ENCODE data around the gene TSC22D1. TPM values are rescaled to one million over a fixed set of nuclear protein-coding genes. Genes with fewer than 3 reads are reported as not detected.
"Not testable (repeated sequence)": the region's sequence is repeated elsewhere in the genome, so short reads cannot be mapped to it uniquely, and the experiment has no call there.

Gene TSC22D1
- total RNA-seq, 4 donors from 2014 or later: 70.1 to 194 (median 152) TPM

DNA sequence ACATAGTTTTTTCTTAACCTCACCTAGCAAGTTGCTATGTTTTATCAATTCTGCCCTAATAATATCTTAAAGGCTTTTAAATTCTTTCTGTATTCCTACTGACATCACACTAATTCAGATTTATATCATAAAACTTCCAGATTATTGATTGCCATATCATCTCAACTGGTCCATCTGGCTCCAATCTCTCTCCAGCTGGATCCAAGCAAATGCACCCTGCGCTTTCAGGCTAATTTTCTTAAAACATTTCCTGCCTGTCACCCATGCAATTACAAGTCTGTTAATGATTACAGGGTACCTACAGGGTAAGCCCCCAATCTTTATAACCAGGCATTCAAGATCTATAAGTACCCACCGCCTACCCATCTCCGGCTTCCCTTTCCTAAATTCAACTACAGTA, 107.3 kb downstream of the TSC22D1 start:
- TF ChIP-seq, protein P1, sequence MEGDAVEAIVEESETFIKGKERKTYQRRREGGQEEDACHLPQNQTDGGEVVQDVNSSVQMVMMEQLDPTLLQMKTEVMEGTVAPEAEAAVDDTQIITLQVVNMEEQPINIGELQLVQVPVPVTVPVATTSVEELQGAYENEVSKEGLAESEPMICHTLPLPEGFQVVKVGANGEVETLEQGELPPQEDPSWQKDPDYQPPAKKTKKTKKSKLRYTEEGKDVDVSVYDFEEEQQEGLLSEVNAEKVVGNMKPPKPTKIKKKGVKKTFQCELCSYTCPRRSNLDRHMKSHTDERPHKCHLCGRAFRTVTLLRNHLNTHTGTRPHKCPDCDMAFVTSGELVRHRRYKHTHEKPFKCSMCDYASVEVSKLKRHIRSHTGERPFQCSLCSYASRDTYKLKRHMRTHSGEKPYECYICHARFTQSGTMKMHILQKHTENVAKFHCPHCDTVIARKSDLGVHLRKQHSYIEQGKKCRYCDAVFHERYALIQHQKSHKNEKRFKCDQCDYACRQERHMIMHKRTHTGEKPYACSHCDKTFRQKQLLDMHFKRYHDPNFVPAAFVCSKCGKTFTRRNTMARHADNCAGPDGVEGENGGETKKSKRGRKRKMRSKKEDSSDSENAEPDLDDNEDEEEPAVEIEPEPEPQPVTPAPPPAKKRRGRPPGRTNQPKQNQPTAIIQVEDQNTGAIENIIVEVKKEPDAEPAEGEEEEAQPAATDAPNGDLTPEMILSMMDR (IDR thresholded peaks at IDR 0.05): no peak
- no peak for TF ChIP-seq POLR2A (IDR thresholded peaks at IDR 0.05)
- H3K4me1 ChIP-seq: no peaks in the 10 kb centered on the region
- no peak for DNase-seq
- H3K36me3 ChIP-seq: no peaks in the 10 kb centered on the region
- H3K4me3 ChIP-seq: no peak overlapping the region
- no peaks in the 10 kb centered on the region for H3K27me3 ChIP-seq
- no peak overlapping the region for H3K27ac ChIP-seq
- H3K9me3 ChIP-seq: no peaks in the 10 kb centered on the region

DNA sequence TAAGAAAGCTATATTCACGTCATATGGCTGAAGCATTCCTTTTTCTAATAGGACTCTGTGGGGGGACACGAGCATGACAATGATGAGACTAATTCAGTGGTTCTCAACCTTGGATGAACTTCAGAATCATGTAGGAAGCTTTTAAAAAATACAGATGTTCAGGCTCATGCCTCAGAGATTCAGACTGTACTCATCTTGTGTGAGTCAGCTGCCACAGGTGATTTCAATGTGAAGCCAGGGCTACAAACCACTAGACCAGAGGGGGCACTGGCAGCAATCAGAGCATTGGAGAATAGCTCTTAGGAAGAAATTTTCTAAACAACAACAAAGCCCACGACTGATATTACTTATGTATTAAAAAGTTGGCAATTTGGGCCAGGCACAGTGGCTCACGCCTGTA, 110.8 kb downstream of the TSC22D1 start:
- H3K4me3 ChIP-seq: no peak overlapping the region
- no peaks in the 10 kb centered on the region for H3K36me3 ChIP-seq
- no peaks in the 10 kb centered on the region for H3K9me3 ChIP-seq
- H3K27ac ChIP-seq: no peak overlapping the region
- TF ChIP-seq POLR2A (IDR thresholded peaks at IDR 0.05): no peak
- TF ChIP-seq, protein P1 (IDR thresholded peaks at IDR 0.05): no peak
- DNase-seq: no peak
- H3K27me3 ChIP-seq: no peaks in the 10 kb centered on the region
- H3K4me1 ChIP-seq: no peaks in the 10 kb centered on the region

DNA sequence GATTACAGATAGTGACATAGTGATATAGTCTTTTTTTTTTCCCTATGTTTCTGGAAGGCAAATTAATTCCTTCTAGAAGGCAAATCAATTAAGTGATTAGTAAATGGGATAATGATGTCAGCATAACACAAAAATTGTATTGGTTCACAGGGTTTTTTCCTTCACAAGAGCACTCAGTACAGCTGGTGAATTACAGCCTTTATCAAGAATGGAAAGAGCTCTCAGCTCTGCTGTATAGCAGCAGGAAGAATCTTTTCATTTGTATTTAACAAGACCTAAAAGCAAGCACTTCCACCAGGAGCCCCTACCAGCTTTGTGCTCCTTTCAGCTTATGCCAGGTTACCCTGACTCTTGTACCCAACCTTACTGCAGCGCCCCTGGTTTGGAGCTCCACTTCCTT, 111.7 kb downstream of the TSC22D1 start:
- no peaks in the 10 kb centered on the region for H3K9me3 ChIP-seq
- H3K4me3 ChIP-seq: no peak overlapping the region
- H3K27ac ChIP-seq: no peak overlapping the region
- no peak for DNase-seq
- no peaks in the 10 kb centered on the region for H3K36me3 ChIP-seq
- no peaks in the 10 kb centered on the region for H3K4me1 ChIP-seq
- no peak for TF ChIP-seq POLR2A (IDR thresholded peaks at IDR 0.05)
- TF ChIP-seq, protein P1 (IDR thresholded peaks at IDR 0.05): no peak
- no peaks in the 10 kb centered on the region for H3K27me3 ChIP-seq

DNA sequence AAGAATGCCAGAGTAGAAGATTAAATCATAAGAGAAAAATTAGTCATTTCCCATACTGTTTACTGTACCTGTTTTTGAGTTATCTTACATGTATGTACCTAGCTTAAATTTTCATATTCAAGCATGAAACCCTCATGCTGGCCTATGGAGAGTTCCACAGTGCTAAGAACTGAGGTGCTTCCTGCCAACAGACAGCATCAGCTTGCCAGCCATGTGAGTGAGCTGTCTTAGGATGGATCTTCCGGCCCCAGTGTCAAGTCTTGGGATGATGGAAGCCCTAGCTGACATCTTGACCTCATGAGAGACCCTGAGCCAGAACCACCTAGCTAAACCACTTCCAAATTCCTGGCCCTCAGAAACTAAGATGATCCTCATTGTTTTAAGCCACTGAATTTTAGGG, 112.4 kb downstream of the TSC22D1 start:
- Histone ChIP-seq H3K27me3 (no peaks in the 10 kb centered on the region), H3K4me1 (no peaks in the 10 kb centered on the region), H3K27ac (no peak overlapping the region), H3K36me3 (no peaks in the 10 kb centered on the region), H3K9me3 (no peaks in the 10 kb centered on the region), H3K4me3 (no peak overlapping the region)
- DNase-seq: no peak
- TF ChIP-seq, protein P1 (IDR thresholded peaks at IDR 0.05): no peak
- TF ChIP-seq POLR2A (IDR thresholded peaks at IDR 0.05): no peak

DNA sequence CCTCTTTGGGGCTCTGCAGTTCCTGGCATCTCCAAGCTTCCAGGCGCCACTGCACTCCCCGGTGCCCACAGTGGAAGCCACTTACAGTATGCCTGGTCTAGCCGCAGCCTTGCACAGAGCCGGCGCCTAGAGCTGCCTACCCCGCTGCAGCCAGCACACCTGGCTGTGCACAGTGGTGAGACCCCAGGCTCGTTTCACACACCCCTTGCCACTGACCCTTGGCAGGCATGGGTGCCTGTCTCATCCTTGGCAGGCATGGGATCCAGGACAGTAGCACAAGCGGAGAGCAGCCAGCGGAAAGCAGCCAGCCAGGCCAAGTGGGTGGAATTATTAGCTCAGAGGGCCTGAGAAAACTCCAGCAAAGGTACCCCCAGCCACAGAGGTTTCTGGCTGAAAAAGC, 116.5 kb downstream of the TSC22D1 start:
- Histone ChIP-seq H3K9me3 (no peaks in the 10 kb centered on the region), H3K27me3 (no peaks in the 10 kb centered on the region), H3K27ac (no peak overlapping the region), H3K4me3 (no peak overlapping the region), H3K4me1 (no peaks in the 10 kb centered on the region), H3K36me3 (no peaks in the 10 kb centered on the region)
- no peak for DNase-seq
- TF ChIP-seq, protein P1 (IDR thresholded peaks at IDR 0.05): no peak
- TF ChIP-seq POLR2A (IDR thresholded peaks at IDR 0.05): no peak

DNA sequence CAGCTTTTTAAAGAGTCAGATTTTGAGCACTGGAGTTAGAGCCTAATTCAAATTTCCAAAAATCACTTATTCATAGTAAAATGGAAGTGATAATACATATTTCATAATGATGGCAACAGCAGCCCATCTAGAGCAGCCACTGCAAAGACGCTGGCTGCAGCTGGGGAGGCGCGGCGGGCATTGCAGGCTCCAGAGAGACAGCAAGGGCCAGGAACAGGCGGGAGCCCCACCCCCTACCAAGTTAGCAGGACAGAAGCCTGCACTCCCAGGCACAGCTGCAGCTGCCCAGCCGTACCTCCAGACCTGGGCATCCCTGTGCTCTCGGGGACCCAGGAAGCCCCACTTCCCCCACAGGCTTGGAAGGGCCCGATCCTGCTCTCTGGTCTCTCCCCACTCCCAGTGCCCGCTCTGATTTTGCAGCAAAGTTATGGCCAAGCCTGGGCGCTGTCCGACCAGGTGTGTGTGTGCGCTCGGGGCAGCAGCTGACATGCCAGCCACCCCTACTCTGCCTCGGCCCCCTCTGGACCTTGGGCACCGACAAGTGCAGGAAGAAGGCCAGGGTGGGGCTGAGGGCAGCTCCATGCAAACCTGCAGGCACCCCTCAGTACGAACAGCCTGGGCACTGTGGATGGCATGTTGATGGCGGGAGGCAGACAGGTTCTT, 117.7 kb downstream of the TSC22D1 start:
- Histone ChIP-seq H3K27me3 (no peaks in the 10 kb centered on the region), H3K4me1 (no peaks in the 10 kb centered on the region)

DNA sequence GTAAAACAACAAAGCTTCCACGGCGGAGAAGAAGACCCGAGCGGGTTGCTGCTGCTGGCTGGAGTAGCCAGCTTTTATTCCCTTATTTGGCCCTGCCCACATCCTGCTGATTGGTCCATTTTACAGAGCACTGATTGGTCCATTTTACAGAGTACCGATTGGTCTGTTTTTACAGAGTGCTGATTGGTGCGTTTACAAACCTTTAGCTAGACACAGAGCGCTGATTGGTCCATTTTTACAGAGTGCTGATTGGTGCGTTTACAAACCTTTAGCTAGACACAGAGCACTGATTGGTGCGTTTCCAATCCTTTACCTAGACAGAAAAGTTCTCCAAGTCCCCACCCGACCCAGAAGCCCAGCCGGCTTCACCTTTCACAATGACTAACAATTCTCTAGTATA, 119.9 kb downstream of the TSC22D1 start:
- H3K27ac ChIP-seq: not testable (repeated sequence)

More for the DNA sequence above, 117.7 kb downstream of the TSC22D1 start:
- no peak for DNase-seq
- no peaks in the 10 kb centered on the region for H3K36me3 ChIP-seq
- no peaks in the 10 kb centered on the region for H3K9me3 ChIP-seq
- TF ChIP-seq, protein P1 (IDR thresholded peaks at IDR 0.05): no peak
- no peak for TF ChIP-seq POLR2A (IDR thresholded peaks at IDR 0.05)
- H3K27ac ChIP-seq: no peak overlapping the region
- no peak overlapping the region for H3K4me3 ChIP-seq

More for the DNA sequence above, 119.9 kb downstream of the TSC22D1 start:
- H3K4me3 ChIP-seq, H3K4me1 ChIP-seq, H3K27me3 ChIP-seq, DNase-seq, H3K36me3 ChIP-seq, H3K9me3 ChIP-seq: not testable (repeated sequence)

Measured in Peyer's patch (tissue), 4 donors.